Tibial artery (tissue), 4 donors: ENCODE data around the gene PRH1.

Experiments used
- DNase-seq, 2 donors: peaks; one replicate each; pipeline ENCODE4 v3.0.0-alpha.2; 2019
- H3K27ac ChIP-seq, 2 donors: fragments of 200-600 bp; sonication (generic) in 1 of 2; 1 replicate in 1 of 2; 2 replicates in 1 of 2; pipeline ENCODE4 v1.5.1; 2018 to 2019; ENCODE audit warnings: mild to moderate bottlenecking in 1 of 2
- H3K27me3 ChIP-seq, 2 donors: fragments of 200-600 bp; sonication (generic) in 1 of 2; one replicate each; pipeline versions ENCODE4 v1.5.1 to v1.6.0; 2016 to 2019
- H3K36me3 ChIP-seq, 3 donors: fragments of 200-600 bp; sonication (generic) in 2 of 3; one replicate each; pipeline ENCODE4 v1.5.1; 2016 to 2019; ENCODE audit warnings: mild to moderate bottlenecking in 2 of 3
- H3K4me1 ChIP-seq, 4 donors: fragments of 200-600 bp; sonication (generic) in 2 of 4; 1 replicate in 3 of 4; 2 replicates in 1 of 4; pipeline ENCODE4 v1.5.1; 2016 to 2019
- H3K4me3 ChIP-seq, 2 donors: fragments of 200-600 bp; sonication (generic) in 1 of 2; 1 replicate in 1 of 2; 2 replicates in 1 of 2; pipeline ENCODE4 v1.5.1; 2018 to 2019; ENCODE audit warnings: mild to moderate bottlenecking in 2 of 2
- H3K9me3 ChIP-seq, 3 donors: fragments of 200-600 bp; sonication (generic) in 1 of 3; one replicate each; pipeline ENCODE4 v1.5.1; 2016 to 2019
- intact Hi-C: fragments of 100-400 bp; cut with DNase I; formaldehyde crosslinking; loops from one replicate; pipeline ENCODE4 v1.15.0; 2023; ENCODE audit warnings: low total_unique reads
- TF ChIP-seq, protein P1 (sequence below), 2 experiments: fragments of 200-600 bp in 1 of 2; fragments of 450-650 bp in 1 of 2; IDR thresholded peaks; one replicate each; pipeline ENCODE4 v1.5.1; 2017 to 2019; ENCODE audit warnings: antibody characterized with exemption in 2 of 2, mild to moderate bottlenecking in 1 of 2, moderate library complexity in 1 of 2

Gene PRH1

DNA sequence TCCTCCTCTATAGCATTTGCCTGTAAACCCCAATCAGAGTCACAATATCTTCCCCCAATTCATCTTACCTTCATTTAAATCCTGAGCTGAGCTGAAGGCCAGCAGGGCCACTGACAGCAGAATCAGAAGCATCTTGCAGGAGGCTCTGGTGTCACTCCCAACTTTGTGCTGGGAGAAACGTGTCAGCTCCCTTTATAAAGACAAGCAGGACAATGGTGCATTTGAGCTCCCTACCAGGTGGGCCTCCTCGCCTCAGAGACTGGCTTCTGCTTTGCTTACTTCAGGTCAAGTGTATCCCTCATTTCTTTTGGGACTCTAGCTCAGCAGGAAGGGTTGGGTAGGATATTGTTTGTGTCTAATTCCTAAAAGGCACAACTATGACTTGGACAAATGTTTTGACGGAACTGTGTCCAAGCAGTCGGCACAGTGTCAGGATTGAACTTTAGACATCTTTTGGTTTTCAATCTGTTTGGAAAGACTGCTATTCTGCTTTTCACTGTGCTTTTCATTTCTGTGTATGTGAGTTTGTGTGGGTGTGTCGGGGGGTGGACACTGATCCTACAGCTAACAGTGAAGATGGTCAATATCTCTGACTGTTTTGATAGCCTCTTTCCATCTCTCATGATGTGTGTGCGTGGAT lies at the start of gene PRH1:
Gene PRH1, minus strand, starts transcription at position 170 of the 640 bp plus-strand sequence. Its CDS starts 38 bp downstream, at position 132.
- peaks cover 0 to 12% (median 11%) of the 10 kb centered on the region in 3 donors for H3K36me3 ChIP-seq
- TF ChIP-seq, protein P1, sequence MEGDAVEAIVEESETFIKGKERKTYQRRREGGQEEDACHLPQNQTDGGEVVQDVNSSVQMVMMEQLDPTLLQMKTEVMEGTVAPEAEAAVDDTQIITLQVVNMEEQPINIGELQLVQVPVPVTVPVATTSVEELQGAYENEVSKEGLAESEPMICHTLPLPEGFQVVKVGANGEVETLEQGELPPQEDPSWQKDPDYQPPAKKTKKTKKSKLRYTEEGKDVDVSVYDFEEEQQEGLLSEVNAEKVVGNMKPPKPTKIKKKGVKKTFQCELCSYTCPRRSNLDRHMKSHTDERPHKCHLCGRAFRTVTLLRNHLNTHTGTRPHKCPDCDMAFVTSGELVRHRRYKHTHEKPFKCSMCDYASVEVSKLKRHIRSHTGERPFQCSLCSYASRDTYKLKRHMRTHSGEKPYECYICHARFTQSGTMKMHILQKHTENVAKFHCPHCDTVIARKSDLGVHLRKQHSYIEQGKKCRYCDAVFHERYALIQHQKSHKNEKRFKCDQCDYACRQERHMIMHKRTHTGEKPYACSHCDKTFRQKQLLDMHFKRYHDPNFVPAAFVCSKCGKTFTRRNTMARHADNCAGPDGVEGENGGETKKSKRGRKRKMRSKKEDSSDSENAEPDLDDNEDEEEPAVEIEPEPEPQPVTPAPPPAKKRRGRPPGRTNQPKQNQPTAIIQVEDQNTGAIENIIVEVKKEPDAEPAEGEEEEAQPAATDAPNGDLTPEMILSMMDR (IDR thresholded peaks at IDR 0.05) = no peak
- no peak for DNase-seq
- H3K27ac ChIP-seq = no peak within 1 kb of the TSS
- H3K4me3 ChIP-seq = no peak within 1 kb of the TSS
- intact Hi-C loops = no loop called here
- no peaks in the 10 kb centered on the region for H3K27me3 ChIP-seq
- no peaks in the 10 kb centered on the region for H3K4me1 ChIP-seq
- H3K9me3 ChIP-seq = no peaks in the 10 kb centered on the region

GRCh38 chr12:10928746-10929286 lies 44.8 kb upstream of the PRH1 start, which contains the start of gene PRH2:
Gene PRH2 (plus strand): TSS chr12:10929236. CDS start chr12:10929274, 38 bp downstream.
- TF ChIP-seq, protein P1 (IDR thresholded peaks at IDR 0.05) = no peak
- Histone ChIP-seq H3K9me3 (no peaks in the 10 kb centered on the region), H3K27ac (no peak within 1 kb of the TSS), H3K4me1 (no peaks in the 10 kb centered on the region), H3K27me3 (no peaks in the 10 kb centered on the region), H3K4me3 (no peak within 1 kb of the TSS), H3K36me3 (no peaks in the 10 kb centered on the region)
- intact Hi-C loops = no loop called here
- DNase-seq = no peak

DNA sequence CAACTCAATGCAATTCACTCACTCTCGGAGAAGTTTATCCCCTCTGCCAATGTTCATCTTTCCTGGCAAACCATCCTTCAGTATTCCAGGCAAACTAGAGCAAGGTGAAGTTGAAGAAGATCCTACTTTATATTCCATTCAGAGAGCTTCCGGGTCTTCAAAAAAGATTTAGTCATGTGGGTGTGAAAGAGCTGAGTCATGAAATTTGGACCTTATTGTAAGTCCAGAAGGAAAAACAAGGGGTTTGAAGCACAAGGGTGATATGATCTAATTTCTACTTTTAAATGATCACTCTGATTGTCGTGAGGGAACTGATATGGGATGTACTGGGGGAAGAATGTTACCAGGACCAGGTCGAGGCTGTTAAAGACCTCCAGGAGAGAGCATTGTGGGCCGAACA lies 42.2 kb upstream of the PRH1 start:
- Histone ChIP-seq H3K27ac (no peak overlapping the region), H3K9me3 (no peaks in the 10 kb centered on the region), H3K27me3 (no peaks in the 10 kb centered on the region), H3K4me3 (no peak overlapping the region), H3K4me1 (no peaks in the 10 kb centered on the region), H3K36me3 (no peaks in the 10 kb centered on the region)
- intact Hi-C loops = no loop called here
- no peak for DNase-seq
- TF ChIP-seq, protein P1 (IDR thresholded peaks at IDR 0.05) = no peak

GRCh38 chr12:10919809-10920208 lies 35.8 kb upstream of the PRH1 start:
- Histone ChIP-seq H3K36me3 (no peaks in the 10 kb centered on the region), H3K9me3 (no peaks in the 10 kb centered on the region), H3K4me1 (no peaks in the 10 kb centered on the region), H3K27me3 (no peaks in the 10 kb centered on the region), H3K27ac (no peak overlapping the region), H3K4me3 (no peak overlapping the region)
- intact Hi-C loops = no loop called here
- no peak for DNase-seq
- TF ChIP-seq, protein P1 (IDR thresholded peaks at IDR 0.05) = no peak

DNA sequence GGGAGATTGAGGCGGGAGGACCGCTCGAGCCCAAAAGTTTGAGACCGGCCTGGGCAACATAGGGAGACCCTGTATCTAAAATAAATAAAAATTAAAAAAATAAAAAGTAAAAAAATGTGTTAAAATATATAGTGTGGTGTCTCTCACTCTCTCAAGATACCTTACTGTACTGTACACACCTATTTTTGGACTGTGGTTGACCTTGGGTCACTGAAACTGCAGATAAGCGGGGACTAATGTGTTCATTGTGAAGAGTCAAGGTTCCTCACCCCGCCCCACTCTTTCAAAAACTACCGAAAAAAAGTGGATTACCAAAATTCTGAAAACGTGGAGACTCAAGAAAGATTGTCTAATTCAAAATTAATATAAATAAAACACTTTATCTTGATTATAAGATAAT lies 26.3 kb upstream of the PRH1 start:
- peaks cover 0 to 6% (median 0%) of the 10 kb centered on the region in 3 donors for H3K9me3 ChIP-seq
- intact Hi-C loops = no loop called here
- H3K27ac ChIP-seq = no peak overlapping the region
- DNase-seq = no peak
- TF ChIP-seq, protein P1 (IDR thresholded peaks at IDR 0.05) = no peak
- H3K4me3 ChIP-seq = no peak overlapping the region
- no peaks in the 10 kb centered on the region for H3K4me1 ChIP-seq
- no peaks in the 10 kb centered on the region for H3K27me3 ChIP-seq
- H3K36me3 ChIP-seq = peaks cover 0 to 6% (median 0%) of the 10 kb centered on the region in 3 donors
